H1 (cell line): Measurements from ENCODE around the gene STARD7. TPM values are rescaled to one million over a fixed set of nuclear protein-coding genes. Genes with fewer than 3 reads are reported as not detected.

ENCODE experiments used
- CTCF ChIA-PET: fragments of 300-600 bp; sonication (Branson Sonifier 250); formaldehyde crosslinking; loops from one replicate; lab custom pipeline; 2021; ENCODE audit not compliant: partially characterized antibody; lab: Charles Lee
- POLR2A ChIA-PET: fragments of 300-600 bp; sonication (Branson Sonifier 250); formaldehyde crosslinking; loops from one replicate; lab custom pipeline; 2021; ENCODE audit warnings: inconsistent platforms; ENCODE audit not compliant: partially characterized antibody; lab: Charles Lee
- DNase-seq, 2 experiments: peaks; one replicate each; pipeline versions ENCODE4 v3.0.0 to v3.0.0-alpha.2; 2010 to 2022; ENCODE audit warnings: low spot score in 2 of 2, low read depth in 1 of 2, mixed read lengths in 1 of 2
- FAIRE-seq: peaks from 2 replicates; lab custom pipeline; 2011; peaks lifted over from hg19 to GRCh38; lab: Jason Lieb, UNC
- H2AFZ ChIP-seq: 2 replicates; pipeline ENCODE4 v1.8.1; 2012; ENCODE audit warnings: low read length, inconsistent platforms
- H2AK5ac ChIP-seq: 2 replicates; pipeline ENCODE4 v1.6.1; 2013; ENCODE audit warnings: low read depth, low read length
- H2BK120ac ChIP-seq: replicated peaks from 2 replicates; pipeline ENCODE3; 2013; ENCODE audit warnings: low read depth, low read length, inconsistent platforms
- H2BK12ac ChIP-seq: 2 replicates; pipeline ENCODE4 v1.6.1; 2013; ENCODE audit warnings: low read depth, low read length
- H2BK15ac ChIP-seq: 2 replicates; pipeline ENCODE4 v1.6.1; 2013; ENCODE audit warnings: low read length
- H2BK20ac ChIP-seq: 2 replicates; pipeline ENCODE4 v1.6.1; 2013; ENCODE audit warnings: low read length
- H2BK5ac ChIP-seq: 2 replicates; pipeline ENCODE4 v1.6.1; 2013; ENCODE audit warnings: low read depth, low read length
- H3K14ac ChIP-seq: 2 replicates; pipeline ENCODE4 v1.6.1; 2013; ENCODE audit warnings: inconsistent platforms; ENCODE audit not compliant: insufficient read length
- H3K18ac ChIP-seq: 2 replicates; pipeline ENCODE4 v1.6.1; 2013; ENCODE audit warnings: low read length; ENCODE audit errors: extremely low read depth
- H3K23ac ChIP-seq: 2 replicates; pipeline ENCODE4 v1.6.1; 2013; ENCODE audit warnings: inconsistent platforms; ENCODE audit not compliant: insufficient read length
- H3K23me2 ChIP-seq: 2 replicates; pipeline ENCODE4 v1.6.1; 2013; ENCODE audit warnings: low read depth, low read length
- H3K27ac ChIP-seq: 2 replicates; pipeline ENCODE4 v1.6.1; 2011; ENCODE audit warnings: low read depth, low read length, inconsistent platforms
- H3K27me3 ChIP-seq, 4 experiments: replicated peaks in 1 of 4; 1 replicate in 1 of 4; 2 replicates in 3 of 4; pipeline versions ENCODE4 v1.6.1 to v1.8.1; 2011 to 2013; ENCODE audit warnings: low read length in 3 of 4, mild to moderate bottlenecking in 3 of 4, inconsistent platforms in 2 of 4, mixed read lengths in 2 of 4, moderate library complexity in 1 of 4; ENCODE audit not compliant: control insufficient read depth in 3 of 4, insufficient read depth in 3 of 4; ENCODE audit errors: extremely low read depth in 1 of 4
- H3K36me3 ChIP-seq, 4 experiments: 2 replicates each; pipeline versions ENCODE4 v1.6.1 to v1.8.1; 2011 to 2013; ENCODE audit warnings: mild to moderate bottlenecking in 4 of 4, low read length in 3 of 4, moderate library complexity in 2 of 4, control low read depth in 1 of 4, inconsistent platforms in 1 of 4; ENCODE audit not compliant: insufficient read depth in 4 of 4, control insufficient read depth in 2 of 4
- H3K4ac ChIP-seq: replicated peaks from 2 replicates; pipeline ENCODE3; 2013; ENCODE audit warnings: low read length, low read depth, mixed read lengths, inconsistent platforms; ENCODE audit not compliant: insufficient read length
- H3K4me1 ChIP-seq, 4 experiments: replicated peaks in 1 of 4; 1 replicate in 1 of 4; 2 replicates in 3 of 4; pipeline versions ENCODE4 v1.6.1 to v1.8.1; 2011 to 2013; ENCODE audit warnings: low read length in 3 of 4, inconsistent platforms in 2 of 4, mixed read lengths in 1 of 4; ENCODE audit not compliant: insufficient read depth in 4 of 4, control insufficient read depth in 3 of 4
- H3K4me2 ChIP-seq, 2 experiments: 2 replicates each; pipeline versions ENCODE4 v1.6.1 to v1.8.1; 2011 to 2013; ENCODE audit warnings: low read depth in 2 of 2, low read length in 2 of 2, control low read depth in 1 of 2, inconsistent platforms in 1 of 2, mild to moderate bottlenecking in 1 of 2; ENCODE audit not compliant: insufficient read depth in 1 of 2
- H3K4me3 ChIP-seq, 4 experiments: fragments of 200-600, 300-600 bp in 1 of 4; sonication (generic), shearing (Covaris generic), sonication (Bioruptor Twin) in 1 of 4; 2 replicates each; pipeline versions ENCODE4 v1.5.1 to v1.8.1; 2011 to 2016; ENCODE audit warnings: low read length in 4 of 4, low read depth in 3 of 4, control low read depth in 2 of 4, inconsistent platforms in 2 of 4, mild to moderate bottlenecking in 2 of 4, mixed read lengths in 1 of 4, moderate library complexity in 1 of 4; ENCODE audit not compliant: insufficient read depth in 2 of 4; ENCODE audit errors: extremely low read depth in 1 of 4
- H3K56ac ChIP-seq: replicated peaks from 2 replicates; pipeline ENCODE3; 2013; ENCODE audit warnings: low read depth, mild to moderate bottlenecking, mixed read lengths, low read length, inconsistent platforms; ENCODE audit not compliant: insufficient read length
- H3K79me1 ChIP-seq: 2 replicates; pipeline ENCODE4 v1.6.1; 2013; ENCODE audit warnings: low read depth, low read length, control low read depth
- H3K79me2 ChIP-seq, 2 experiments: 2 replicates each; pipeline versions ENCODE4 v1.6.1 to v1.8.1; 2012 to 2013; ENCODE audit warnings: low read length in 2 of 2, mild to moderate bottlenecking in 2 of 2, inconsistent platforms in 1 of 2; ENCODE audit not compliant: insufficient read depth in 2 of 2, control insufficient read depth in 1 of 2
- H3K9ac ChIP-seq, 4 experiments: replicated peaks in 1 of 4; 1 replicate in 1 of 4; 2 replicates in 3 of 4; pipeline versions ENCODE4 v1.6.1 to v1.8.1; 2011 to 2013; ENCODE audit warnings: low read depth in 3 of 4, low read length in 3 of 4, control low read depth in 2 of 4, mild to moderate bottlenecking in 2 of 4, moderate library complexity in 2 of 4, inconsistent platforms in 1 of 4; ENCODE audit errors: extremely low read depth in 1 of 4
- H3K9me3 ChIP-seq, 2 experiments: 2 replicates each; pipeline versions ENCODE4 v1.6.1 to v1.8.1; 2012 to 2013; ENCODE audit warnings: mild to moderate bottlenecking in 2 of 2, moderate library complexity in 2 of 2, control low read depth in 1 of 2, inconsistent platforms in 1 of 2, low read depth in 1 of 2, low read length in 1 of 2, mixed read lengths in 1 of 2; ENCODE audit not compliant: insufficient read depth in 2 of 2
- H4K20me1 ChIP-seq, 2 experiments: replicated peaks in 1 of 2; 2 replicates each; pipeline versions ENCODE3 to v1.8.1; 2011 to 2013; ENCODE audit warnings: inconsistent platforms in 2 of 2, low read length in 2 of 2, mild to moderate bottlenecking in 1 of 2; ENCODE audit not compliant: insufficient read depth in 2 of 2, control insufficient read depth in 1 of 2
- H4K5ac ChIP-seq: 2 replicates; pipeline ENCODE4 v1.6.1; 2013; ENCODE audit warnings: low read length, low read depth, mixed read lengths, inconsistent platforms; ENCODE audit not compliant: insufficient read length
- H4K8ac ChIP-seq: 2 replicates; pipeline ENCODE4 v1.8.0; 2013; ENCODE audit warnings: mild to moderate bottlenecking, moderate library complexity, low read length, inconsistent platforms; ENCODE audit not compliant: insufficient read depth; ENCODE audit errors: extremely low read depth
- H4K91ac ChIP-seq: replicated peaks from 2 replicates; pipeline ENCODE3; 2013; ENCODE audit warnings: low read length, mixed read lengths, inconsistent platforms; ENCODE audit not compliant: insufficient read length
- BCL11A ChIP-seq, 2 experiments: IDR thresholded peaks; one replicate each; pipeline ENCODE4 v1.6.1; 2011; ENCODE audit warnings: low read depth in 2 of 2, low read length in 2 of 2, mild to moderate bottlenecking in 2 of 2
- E2F6 ChIP-seq: IDR thresholded peaks from 2 replicates; pipeline ENCODE4 v1.6.1; 2012; ENCODE audit warnings: inconsistent platforms
- GABPA ChIP-seq: IDR thresholded peaks from 2 replicates; pipeline ENCODE4 v1.6.1; 2011; ENCODE audit warnings: mild to moderate bottlenecking, low read length, moderate library complexity, borderline replicate concordance; ENCODE audit not compliant: insufficient read depth
- GTF2F1 ChIP-seq: IDR thresholded peaks from 2 replicates; pipeline ENCODE4 v1.6.1; 2012; ENCODE audit warnings: low read depth, low read length, improper control_type of control experiment, borderline replicate concordance
- KDM4A ChIP-seq: IDR thresholded peaks from one replicate; pipeline ENCODE4 v1.7.1; 2012; ENCODE audit warnings: low read depth, mild to moderate bottlenecking, moderate library complexity, low read length, inconsistent platforms; ENCODE audit not compliant: severe bottlenecking
- NRF1 ChIP-seq: IDR thresholded peaks from 2 replicates; pipeline ENCODE4 v1.6.1; 2011; ENCODE audit warnings: mild to moderate bottlenecking, low read depth, low read length, improper control_type of control experiment
- PHF8 ChIP-seq: fragments of 200-600 bp; sonication (generic); conservative IDR thresholded peaks from 2 replicates; pipeline ENCODE4 v1.7.1; 2012; ENCODE audit warnings: low read depth, mild to moderate bottlenecking, inconsistent platforms, low read length, moderate library complexity
- SP1 ChIP-seq: IDR thresholded peaks from 2 replicates; pipeline ENCODE4 v1.6.1; 2011; ENCODE audit warnings: low read depth, low read length
- SP2 ChIP-seq: IDR thresholded peaks from 2 replicates; pipeline ENCODE4 v1.6.1; 2012; ENCODE audit warnings: mild to moderate bottlenecking, low read length, inconsistent platforms
- SRF ChIP-seq: IDR thresholded peaks from 2 replicates; pipeline ENCODE4 v1.6.1; 2011; ENCODE audit warnings: mild to moderate bottlenecking, low read depth, low read length, moderate library complexity
- USF2 ChIP-seq: IDR thresholded peaks from 2 replicates; pipeline ENCODE4 v1.6.1; 2011; ENCODE audit warnings: low read length, improper control_type of control experiment
- WGBS, 2 experiments: shearing (Covaris generic) in 1 of 2; methylation state at CpG; one replicate each; pipeline versions ENCODE4 v1.1.6 to v1.1.7; 2013 to 2015; ENCODE audit warnings: low lambda C conversion rate in 2 of 2, mixed read lengths in 2 of 2, inconsistent platforms in 1 of 2, low coverage in 1 of 2, missing lambda C conversion rate in 1 of 2; ENCODE audit not compliant: insufficient replicate concordance in 2 of 2, insufficient coverage in 1 of 2, insufficient read length in 1 of 2; ENCODE audit errors: extremely low coverage in 1 of 2, missing lambda C conversion rate in 1 of 2; 5-methylcytosine and 5-hydroxymethylcytosine counted together
- polyA plus RNA-seq, 7 experiments: library from polyadenylated mRNA; depleted of rRNA in 3 of 7; stranded (reverse) in 5 of 7; unstranded in 2 of 7; fragments of >200 nt in 5 of 7; fragments of 200-250 nt in 2 of 7; gene quantifications; 1 replicate in 5 of 7; 2 replicates in 1 of 7; 4 replicates in 1 of 7; pipeline versions ENCODE4 v1.2.1 to v1.2.3, GENCODE V29; 2011 to 2013; ENCODE audit warnings: missing spikeins in 2 of 7, mixed read lengths in 2 of 7
- total RNA-seq: library from RNA; stranded (reverse); fragmentation: NEBNext Ultra II Directional; extraction: Animal tissue kit (Norgen Biotek cat#: 25700); gene quantifications from 2 replicates; pipeline ENCODE4 v1.2.1, GENCODE V29; 2021

STARD7 gene
- total and polyA plus RNA-seq, 2 of the 8 experiments (the other 6 are each of a cell fraction or from before 2014, with no cell fraction given): 89.1 to 200 TPM

GRCh38 chr2:96197546-96198255 lies 10.9 kb downstream of the STARD7 start:
- Histone ChIP-seq H4K91ac (no peak overlapping the region), H3K9ac (no peak overlapping the region), H3K56ac (no peak overlapping the region), H4K5ac (no peak overlapping the region), H3K18ac (no peak overlapping the region), H4K8ac (no peak overlapping the region), H3K79me1 (peaks cover 3% of the 10 kb centered on the region), H3K23me2 (no peaks in the 10 kb centered on the region), H3K27ac (no peak overlapping the region), H3K27me3 (no peaks in the 10 kb centered on the region), H3K36me3 (peaks cover 5 to 27% (median 21%) of the 10 kb centered on the region in 4 experiments; a peak in 7 of 8 replicates), H4K20me1 (peaks cover 22% of the 10 kb centered on the region in 2 experiments), H2BK15ac (no peak overlapping the region), H3K4me3 (no peak overlapping the region), H2BK20ac (no peak overlapping the region), H2AFZ (no peak overlapping the region), H2BK120ac (no peak overlapping the region), H2BK5ac (no peak overlapping the region), H3K4me2 (no peak overlapping the region), H3K23ac (no peak overlapping the region), H3K4me1 (peaks cover 0 to 6% (median 0%) of the 10 kb centered on the region in 4 experiments; a peak in 1 of 7 replicates), H3K4ac (no peak overlapping the region), H3K14ac (no peak overlapping the region), H3K9me3 (no peaks in the 10 kb centered on the region), H2AK5ac (no peak overlapping the region), H2BK12ac (no peak overlapping the region), H3K79me2 (peaks cover 25 to 66% of the 10 kb centered on the region in 2 experiments)
- ChIA-PET CTCF (no interaction called here), POLR2A (no interaction called here)
- 88% methylated on average over 5 of the region's 5 CpGs; no CpG with 5 or more reads in 1 of the 2 experiments for WGBS, 2 experiments
- DNase-seq: no peak
- no peak for FAIRE-seq
- TF ChIP-seq SRF (no peak), NRF1 (no peak), KDM4A (no peak), E2F6 (no peak), GABPA (no peak), BCL11A (IDR thresholded peaks at IDR 0.05; ENCODE audit: low read depth in 2 of 2, low read length in 2 of 2) (no peak), SP2 (no peak), USF2 (no peak), PHF8 (no peak), GTF2F1 (no peak), SP1 (no peak)
